SK-N-MC (cell line): Measurements from ENCODE around the gene CKAP2L.

Experiments
- EZH2 ChIP-seq: fragments of 200-600 bp; sonication (generic); IDR thresholded peaks from one replicate; pipeline ENCODE4 v1.6.1; 2017; ENCODE audit warnings: antibody characterized with exemption
- POLR2AphosphoS5 ChIP-seq: IDR thresholded peaks from 2 replicates; pipeline ENCODE4 v1.6.1; 2012; ENCODE audit warnings: mild to moderate bottlenecking, low read depth, low read length, borderline replicate concordance

DNA sequence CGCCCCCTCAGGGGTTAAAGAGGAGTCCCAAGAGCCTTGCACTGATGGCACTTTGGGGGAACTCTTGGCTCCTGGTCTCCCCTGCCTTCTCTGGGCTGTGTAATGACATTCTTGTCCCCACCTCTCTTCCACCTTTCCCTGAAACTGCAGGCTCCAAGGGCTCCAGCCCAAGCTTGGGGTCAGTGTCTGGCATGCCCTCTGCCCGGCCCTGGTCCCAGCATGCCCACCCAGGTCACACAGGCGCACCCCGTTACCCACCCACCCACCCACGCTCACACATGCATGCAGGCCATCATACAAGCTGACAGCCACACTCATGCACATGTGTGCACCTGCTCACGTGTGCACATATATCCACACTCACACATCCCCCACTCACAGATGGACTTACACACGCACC, 50.5 kb downstream of the CKAP2L start:
- TF ChIP-seq EZH2 (no peak), POLR2AphosphoS5 (no peak)
